A549 treated with GW870086 at 1 μM for 4 hours (cell line): ENCODE measurements around the gene AGER. TPM values are rescaled to one million over a fixed set of nuclear protein-coding genes. Genes with fewer than 3 reads are reported as not detected.

Experiments
- total RNA-seq: library from RNA; stranded (reverse); fragments of 200-300 nt; extraction: Qiagen RNA extraction; gene quantifications from 5 replicates; pipeline ENCODE4 v1.2.3, GENCODE V29; 2022; ENCODE audit warnings: low read depth

Gene AGER
- total RNA-seq: 1.3 to 2.3 TPM (median 2.0 TPM) in 5 replicates

DNA sequence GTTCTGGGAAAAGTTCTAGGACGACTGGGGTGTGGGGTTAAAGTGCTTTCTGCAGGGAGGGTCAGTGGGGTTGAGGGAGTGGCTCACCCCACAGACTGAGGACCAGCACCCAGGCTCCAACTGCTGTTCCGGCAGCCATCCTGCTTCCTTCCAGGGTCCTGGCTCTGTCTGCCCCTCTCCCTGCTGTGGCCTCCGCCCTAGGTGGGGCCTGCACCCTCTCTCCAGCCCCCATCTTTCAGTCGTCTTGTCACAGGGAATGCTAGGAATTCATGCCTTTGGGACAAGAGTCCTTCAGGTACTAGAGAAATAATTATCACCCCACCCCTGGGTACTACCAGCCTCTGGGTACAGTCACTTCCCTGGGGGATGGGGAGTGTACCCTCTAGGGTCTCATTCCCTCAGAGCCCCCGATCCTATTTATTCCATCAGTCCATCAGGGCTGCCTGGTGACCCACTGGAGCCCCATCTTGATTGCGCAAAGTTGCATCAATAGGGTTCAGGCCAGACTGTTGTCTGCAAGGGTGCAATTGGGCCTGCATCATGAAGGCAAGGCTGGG is at the start of gene AGER:
AGER (minus strand) TSS at position 170 of the 557 bp plus-strand sequence; CDS start at position 139, 31 bp downstream.

DNA sequence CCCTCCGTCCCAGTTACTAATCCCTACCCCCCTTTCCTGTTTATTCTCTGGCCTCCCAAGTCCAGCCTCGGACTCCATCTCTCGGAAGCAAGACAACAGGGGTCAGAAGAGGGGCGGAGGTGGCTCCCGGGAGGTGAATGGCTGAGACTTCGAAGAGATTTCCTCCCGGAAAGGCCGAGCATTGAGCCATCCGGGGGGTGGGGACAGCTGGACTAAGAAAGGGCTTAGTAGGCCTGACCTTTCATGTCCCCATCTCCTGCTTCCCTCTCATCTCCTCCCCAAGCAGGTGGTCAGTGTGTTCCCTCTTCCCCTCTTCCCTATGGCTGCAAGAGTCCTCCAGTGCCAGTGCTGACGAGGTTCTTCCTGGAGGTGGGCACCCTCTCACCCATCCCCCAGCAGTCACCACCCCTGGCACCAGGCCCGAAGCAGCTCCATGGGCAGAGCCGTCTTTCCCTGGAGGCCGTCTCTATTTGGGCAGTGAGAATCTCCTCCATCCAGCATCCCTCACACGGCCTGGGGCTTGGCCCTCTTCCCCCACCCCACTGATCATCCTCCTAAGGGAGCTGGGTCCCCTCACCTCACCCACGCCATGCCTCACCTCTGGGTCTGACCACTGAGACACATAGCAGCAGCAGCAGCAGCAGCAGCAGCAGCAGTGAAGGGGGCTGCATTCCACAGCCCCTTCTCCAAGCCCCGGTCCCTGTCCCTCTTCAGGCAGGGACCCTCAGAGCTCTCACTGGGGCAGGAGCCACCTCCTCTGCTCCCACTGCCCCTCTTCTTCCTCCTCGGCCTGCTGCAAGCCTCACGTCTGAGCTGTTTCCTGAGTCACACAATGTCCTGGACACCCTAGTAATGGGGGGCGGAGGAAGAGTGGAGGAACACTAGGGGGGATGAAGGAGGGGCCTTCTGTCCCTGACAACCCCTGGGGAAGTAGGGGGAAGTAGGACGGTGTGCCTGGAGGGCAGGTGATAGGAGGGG is 39.5 kb upstream of the AGER start, which contains the start of gene NOTCH4:
NOTCH4 (minus strand) TSS at position 810 of the 978 bp plus-strand sequence; CDS start at position 671, 139 bp downstream.

GRCh38 chr6:32192608-32193039 is 8.6 kb upstream of the AGER start, which contains the start of gene GPSM3:
Gene GPSM3 (minus strand): TSS chr6:32192643. CDS start chr6:32192513, 130 bp downstream.

GRCh38 chr6:32190054-32190851 is 6.2 kb upstream of the AGER start, which contains the start of gene PBX2:
Gene PBX2 (minus strand): TSS chr6:32190202. CDS start chr6:32189915, 287 bp downstream.

GRCh38 chr6:32177788-32178546 is 6.1 kb downstream of the AGER start, which contains the start of gene RNF5:
Gene RNF5 (plus strand): TSS chr6:32178405. CDS start chr6:32178512, 107 bp downstream.

GRCh38 chr6:32175711-32176475 is 8.2 kb downstream of the AGER start, which contains the start of gene AGPAT1:
Gene AGPAT1 (minus strand): TSS chr6:32176084. CDS start chr6:32171496, 4,588 bp downstream.

DNA sequence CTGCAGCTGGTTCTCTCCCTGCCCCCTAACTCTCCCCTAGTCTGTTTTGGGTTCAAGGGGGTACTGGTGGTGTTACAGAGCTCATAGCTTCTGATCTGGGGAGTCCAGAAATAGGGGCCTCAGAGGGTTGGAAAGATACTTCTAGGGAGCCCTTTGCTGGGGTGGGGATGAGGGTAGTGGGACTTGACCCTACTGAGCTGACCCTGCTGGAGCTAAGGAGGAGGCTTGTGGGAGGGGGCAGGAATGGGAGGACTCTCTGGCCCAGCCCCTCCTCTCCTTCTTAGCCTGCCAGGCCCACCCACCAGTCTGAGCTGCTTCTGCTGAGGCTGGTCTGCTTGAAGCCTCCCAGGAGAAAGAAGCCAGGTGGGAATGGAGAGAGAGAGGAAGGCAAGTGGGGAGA is 19.8 kb downstream of the AGER start, which contains the start of gene EGFL8:
EGFL8 (plus strand) TSS at position 301 of the 400 bp plus-strand sequence. CDS start 1,571 bp downstream, outside the sequence.

DNA sequence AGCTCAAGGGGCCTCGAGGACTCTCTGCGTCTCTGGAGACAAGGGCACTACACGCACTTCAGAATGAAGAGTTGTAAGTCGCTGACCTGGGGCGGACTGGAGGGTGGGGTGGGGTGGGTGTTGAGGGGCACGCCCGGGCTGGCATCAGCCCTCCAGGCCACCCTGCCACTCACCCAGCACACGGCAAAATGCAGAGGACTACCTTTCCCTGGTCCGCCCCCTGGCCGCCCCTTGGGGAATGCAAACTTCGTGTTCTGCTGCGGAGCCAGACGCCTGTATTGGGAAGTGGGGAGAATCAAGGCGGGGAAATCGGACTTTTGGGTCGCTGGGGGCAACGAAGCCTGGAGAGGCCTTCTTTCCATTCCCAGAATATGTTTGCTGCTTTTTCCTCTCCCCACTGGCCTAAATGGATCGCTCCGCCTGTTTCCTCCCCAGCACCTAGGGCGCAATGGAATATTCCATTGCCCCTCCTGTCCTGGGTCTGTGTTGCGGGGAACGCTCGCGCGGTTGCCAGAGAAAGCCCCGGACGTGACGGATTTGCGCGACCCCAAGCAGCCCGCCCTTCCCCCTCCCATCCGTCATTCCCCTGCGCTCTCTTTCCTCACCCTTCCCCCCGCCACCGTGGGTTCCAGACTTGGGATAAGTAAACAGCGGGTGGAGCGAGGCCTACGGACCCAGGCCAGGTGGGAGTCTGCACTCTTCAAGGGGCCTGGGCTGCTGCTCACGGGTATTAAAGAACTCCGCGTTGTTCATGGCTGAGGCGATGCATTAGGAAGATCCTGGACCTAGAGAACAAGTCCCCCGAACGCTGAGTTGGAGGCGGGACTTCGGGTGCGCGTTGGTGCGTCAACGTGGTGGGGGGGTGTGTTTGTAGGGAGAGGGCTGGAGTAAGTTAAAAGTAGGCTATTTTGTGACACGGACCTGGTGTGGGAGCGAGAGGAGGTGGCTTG is 30.2 kb downstream of the AGER start, which contains the start of gene PPT2:
PPT2 (plus strand) TSS at position 578 of the 950 bp plus-strand sequence. CDS start 454 bp downstream, outside the sequence.

GRCh38 chr6:32151863-32152768 is 31.9 kb downstream of the AGER start, which contains the start of gene PRRT1:
Gene PRRT1 (minus strand): TSS chr6:32151939. CDS start chr6:32151827, 112 bp downstream.

Other genes with a start within 250 kb of the AGER start
- 1.6 to 3.3 TPM (median 2.4 TPM) in 5 replicates for gene CFB, start 238.2 kb downstream of the AGER start, total RNA-seq
- gene NELFE, start 225.3 kb downstream of the AGER start, total RNA-seq: 73.9 to 80.8 TPM (median 79.3 TPM) in 5 replicates
- gene SKIC2, start 225.1 kb downstream of the AGER start, total RNA-seq: 16.7 to 25.7 TPM (median 25.0 TPM) in 5 replicates
- 10.4 to 12.0 TPM (median 11.0 TPM) in 5 replicates for gene DXO, start 212.1 kb downstream of the AGER start, total RNA-seq
- 0.87 to 1.7 TPM (median 0.93 TPM) in 5 replicates for gene C4A, start 202.2 kb downstream of the AGER start, total RNA-seq
- gene C4B, start 169.5 kb downstream of the AGER start, total RNA-seq: 0.53 to 1.4 TPM (median 1.1 TPM) in 5 replicates
- 0.08 TPM in 1 of 5 replicates, not detected in the others for gene CYP21A2, start 145.8 kb downstream of the AGER start, total RNA-seq
- gene TNXB, start 74.9 kb downstream of the AGER start, total RNA-seq: 0.42 to 1.3 TPM (median 0.65 TPM) in 5 replicates
- gene ATF6B, start 56.0 kb downstream of the AGER start, total RNA-seq: 25.5 to 33.4 TPM (median 33.2 TPM) in 5 replicates
- gene FKBPL, start 54.0 kb downstream of the AGER start, total RNA-seq: 6.4 to 7.8 TPM (median 7.4 TPM) in 5 replicates
- gene PRRT1, start 32.3 kb downstream of the AGER start, total RNA-seq: 0.41 to 0.74 TPM (median 0.62 TPM) in 5 replicates
- 7.8 to 10.0 TPM (median 9.0 TPM) in 5 replicates for gene PPT2, start 30.1 kb downstream of the AGER start, total RNA-seq
- gene EGFL8, start 19.7 kb downstream of the AGER start, total RNA-seq: 0.94 to 1.8 TPM (median 1.5 TPM) in 5 replicates
- gene AGPAT1, start 8.2 kb downstream of the AGER start, total RNA-seq: 29.2 to 39.1 TPM (median 37.9 TPM) in 5 replicates
- 32.6 to 46.6 TPM (median 46.1 TPM) in 5 replicates for gene RNF5, start 5.8 kb downstream of the AGER start, total RNA-seq
- 10.9 to 18.1 TPM (median 17.2 TPM) in 5 replicates for gene PBX2, start 5.9 kb upstream of the AGER start, total RNA-seq
- gene GPSM3, start 8.4 kb upstream of the AGER start, total RNA-seq: 0.22 to 0.49 TPM (median 0.43 TPM) in 5 replicates
- 0.38 to 0.79 TPM (median 0.71 TPM) in 5 replicates for gene NOTCH4, start 39.8 kb upstream of the AGER start, total RNA-seq
- gene TSBP1, start 187.7 kb upstream of the AGER start, total RNA-seq: not detected in 5 replicates
- gene BTNL2, start 222.9 kb upstream of the AGER start, total RNA-seq: not detected in 5 replicates